H1 (cell line): ENCODE results near the gene SLC13A3.
"Not testable (repeated sequence)": the region's sequence is repeated elsewhere in the genome, so short reads cannot be mapped to it uniquely, and the experiment has no call there.

Experiments used
- EP300 ChIP-seq, 2 experiments: IDR thresholded peaks; 1 replicate in 1 of 2; 2 replicates in 1 of 2; pipeline ENCODE4 v1.6.1; 2011 to 2012; ENCODE audit warnings: low read depth in 2 of 2, low read length in 2 of 2, mild to moderate bottlenecking in 2 of 2, borderline replicate concordance in 1 of 2, inconsistent platforms in 1 of 2, moderate library complexity in 1 of 2
- EZH2 ChIP-seq: fragments of 200-600 bp; sonication (generic); IDR thresholded peaks from 2 replicates; pipeline ENCODE4 v1.7.1; 2012; ENCODE audit warnings: low read depth, mild to moderate bottlenecking, moderate library complexity, low read length, inconsistent platforms; ENCODE audit not compliant: severe bottlenecking
- MAFK ChIP-seq: IDR thresholded peaks from 2 replicates; pipeline ENCODE4 v1.6.1; 2012; ENCODE audit warnings: low read depth, mild to moderate bottlenecking, improper control_type of control experiment, low read length
- RFX5 ChIP-seq: IDR thresholded peaks from 2 replicates; pipeline ENCODE4 v1.6.1; 2011; ENCODE audit warnings: low read depth, low read length, improper control_type of control experiment, borderline replicate concordance
- SIX5 ChIP-seq: IDR thresholded peaks from 2 replicates; pipeline ENCODE4 v1.6.1; 2011; ENCODE audit warnings: mild to moderate bottlenecking, low read depth, low read length
- SP2 ChIP-seq: IDR thresholded peaks from 2 replicates; pipeline ENCODE4 v1.6.1; 2012; ENCODE audit warnings: mild to moderate bottlenecking, low read length, inconsistent platforms
- TF ChIP-seq, protein P1 (sequence below), 3 experiments: IDR thresholded peaks; 1 replicate in 2 of 3; 2 replicates in 1 of 3; pipeline versions ENCODE4 v1.5.1 to v1.6.1; 2011; ENCODE audit warnings: low read length in 3 of 3, mild to moderate bottlenecking in 3 of 3, inconsistent platforms in 2 of 3, low read depth in 1 of 3, moderate library complexity in 1 of 3; ENCODE audit not compliant: insufficient read depth in 1 of 3; ENCODE audit errors: control extremely low read depth in 1 of 3

- TF ChIP-seq, protein P1, sequence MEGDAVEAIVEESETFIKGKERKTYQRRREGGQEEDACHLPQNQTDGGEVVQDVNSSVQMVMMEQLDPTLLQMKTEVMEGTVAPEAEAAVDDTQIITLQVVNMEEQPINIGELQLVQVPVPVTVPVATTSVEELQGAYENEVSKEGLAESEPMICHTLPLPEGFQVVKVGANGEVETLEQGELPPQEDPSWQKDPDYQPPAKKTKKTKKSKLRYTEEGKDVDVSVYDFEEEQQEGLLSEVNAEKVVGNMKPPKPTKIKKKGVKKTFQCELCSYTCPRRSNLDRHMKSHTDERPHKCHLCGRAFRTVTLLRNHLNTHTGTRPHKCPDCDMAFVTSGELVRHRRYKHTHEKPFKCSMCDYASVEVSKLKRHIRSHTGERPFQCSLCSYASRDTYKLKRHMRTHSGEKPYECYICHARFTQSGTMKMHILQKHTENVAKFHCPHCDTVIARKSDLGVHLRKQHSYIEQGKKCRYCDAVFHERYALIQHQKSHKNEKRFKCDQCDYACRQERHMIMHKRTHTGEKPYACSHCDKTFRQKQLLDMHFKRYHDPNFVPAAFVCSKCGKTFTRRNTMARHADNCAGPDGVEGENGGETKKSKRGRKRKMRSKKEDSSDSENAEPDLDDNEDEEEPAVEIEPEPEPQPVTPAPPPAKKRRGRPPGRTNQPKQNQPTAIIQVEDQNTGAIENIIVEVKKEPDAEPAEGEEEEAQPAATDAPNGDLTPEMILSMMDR (IDR thresholded peaks at IDR 0.05; ENCODE audit: control extremely low read depth in 1 of 3, insufficient read depth in 1 of 3, low read depth in 1 of 3, low read length in 3 of 3): not testable (repeated sequence)
- TF ChIP-seq MAFK; SP2; EP300 (IDR thresholded peaks at IDR 0.05; ENCODE audit: borderline replicate concordance in 1 of 2, low read depth in 2 of 2, low read length in 2 of 2); EZH2; RFX5; SIX5: not testable (repeated sequence)
Measured at GRCh38 chr20:46676649-46677316, 25.5 kb upstream of the SLC13A3 start.
